Jurkat, Clone E6-1 (cell line): Measurements from ENCODE around the gene PRKACG. TPM values are rescaled to one million over a fixed set of nuclear protein-coding genes. Genes with fewer than 3 reads are reported as not detected.
"Not testable (repeated sequence)": the region's sequence is repeated elsewhere in the genome, so short reads cannot be mapped to it uniquely, and the experiment has no call there.

ENCODE experiments used
- DNase-seq: peaks from one replicate; pipeline ENCODE4 v3.0.0-alpha.2; 2011; ENCODE audit warnings: low read depth, low spot score
- H3K4me3 ChIP-seq: 2 replicates; pipeline ENCODE4 v1.5.1; 2011; ENCODE audit warnings: mild to moderate bottlenecking, low read length, control low read depth, moderate library complexity
- polyA plus RNA-seq: library from polyadenylated mRNA; unstranded; fragments of >200 nt; gene quantifications from one replicate; pipeline ENCODE4 v1.2.1, GENCODE V29; 2012; ENCODE audit warnings: missing spikeins; ENCODE audit not compliant: insufficient read length, insufficient read depth

PRKACG gene
- not detected for polyA plus RNA-seq

DNA sequence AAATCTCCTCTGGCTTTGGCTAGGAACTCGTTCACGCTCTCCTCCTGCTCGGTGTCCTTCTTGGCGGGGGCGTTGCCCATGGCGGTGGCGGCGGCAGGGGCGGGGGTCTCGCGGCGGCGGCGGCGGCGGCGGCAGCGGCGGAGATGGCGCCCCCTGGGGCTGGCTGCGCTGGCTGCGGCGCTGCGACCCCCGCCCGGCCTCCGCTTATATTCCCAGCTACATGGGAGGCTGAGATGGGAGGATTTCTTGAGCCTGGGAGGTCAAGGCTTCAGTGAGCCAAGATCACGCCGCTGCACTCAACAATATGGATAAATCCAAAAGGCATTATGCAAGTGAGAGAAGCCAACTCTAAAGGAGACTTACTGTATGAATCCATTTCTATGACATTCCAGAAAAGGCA lies at the start of gene PRKACG:
PRKACG (minus strand) TSS at position 101 of the 400 bp plus-strand sequence; CDS start at position 80, 21 bp downstream.
- no peak for DNase-seq
- H3K4me3 ChIP-seq = no peak within 1 kb of the TSS

DNA sequence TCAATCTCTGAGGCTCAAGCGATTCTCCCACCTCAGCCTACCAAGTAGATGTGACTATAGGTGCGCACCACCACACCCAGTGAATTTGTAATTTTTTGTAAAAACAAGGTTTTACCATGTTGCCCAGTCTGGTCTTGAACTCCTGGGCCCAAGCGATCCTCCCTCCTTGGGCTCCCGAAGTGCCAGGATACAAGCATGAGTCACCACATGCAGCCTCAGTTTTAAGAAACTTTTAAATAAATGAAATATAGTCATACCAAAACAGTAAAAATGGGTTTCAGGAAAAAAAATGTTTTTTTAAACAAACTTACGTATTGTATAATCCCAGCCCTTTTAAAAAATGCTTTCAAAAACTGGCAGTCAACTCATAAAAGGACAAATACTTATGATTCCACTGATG lies 48.3 kb upstream of the PRKACG start:
- DNase-seq = no peak
- H3K4me3 ChIP-seq = no peak overlapping the region

GRCh38 chr9:69060766-69061165 lies 46.9 kb upstream of the PRKACG start:
- H3K4me3 ChIP-seq = no peak overlapping the region
- no peak for DNase-seq

- DNase-seq = no peak
- H3K4me3 ChIP-seq = no peak overlapping the region
These were observed 44.2 kb upstream of the PRKACG start for GRCh38 chr9:69058101-69058500.

DNA sequence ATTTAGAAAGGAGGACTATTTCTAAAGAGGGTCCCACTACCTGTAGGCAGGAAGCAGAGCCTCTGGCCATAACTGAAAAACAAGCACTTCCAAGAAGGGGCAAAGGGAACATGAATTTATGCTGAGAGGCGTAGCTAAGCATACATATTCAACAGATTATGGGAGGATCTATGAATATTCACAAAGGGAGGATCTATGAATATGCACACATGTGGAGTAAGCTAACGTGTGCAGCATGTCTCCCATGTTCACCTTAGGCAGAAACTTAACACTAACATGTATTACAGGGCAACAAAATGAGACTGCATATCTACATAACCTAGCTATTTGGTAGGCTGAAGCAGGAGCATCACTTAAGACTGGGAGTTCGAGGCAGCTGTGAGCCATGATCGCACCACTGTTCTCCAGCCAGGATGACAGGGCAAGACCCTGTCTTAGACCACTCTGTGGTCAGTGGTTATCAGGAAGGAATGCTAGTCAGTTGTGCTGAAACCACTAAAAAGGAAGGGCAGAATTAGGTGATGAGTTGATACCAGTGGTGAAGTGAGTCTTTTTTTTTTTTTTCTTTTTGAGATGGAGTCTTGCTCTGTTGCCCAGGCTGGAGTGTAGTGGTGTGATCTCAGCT lies 42.4 kb upstream of the PRKACG start:
- DNase-seq = no peak
- H3K4me3 ChIP-seq = no peak overlapping the region

DNA sequence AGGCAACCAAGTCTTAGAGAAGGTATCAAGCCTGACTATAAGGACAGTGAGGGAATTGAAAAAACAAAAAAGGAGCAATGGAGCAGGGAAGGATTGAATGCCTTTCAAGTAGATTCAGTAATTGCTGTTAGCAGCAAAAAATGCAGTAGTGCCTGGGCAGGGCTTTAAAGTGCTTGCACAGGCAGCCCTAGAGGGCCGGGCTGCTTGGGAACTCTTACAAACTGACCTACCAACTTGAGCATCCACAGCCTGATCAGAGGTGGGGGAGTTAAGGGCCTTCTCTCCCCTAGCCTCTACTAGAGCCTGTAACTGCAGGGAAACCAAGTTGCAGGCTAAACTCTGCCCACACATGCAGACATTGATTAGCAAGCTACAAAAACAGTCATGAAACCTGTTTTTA lies 41.1 kb upstream of the PRKACG start:
- DNase-seq = no peak
- H3K4me3 ChIP-seq = no peak overlapping the region

DNA sequence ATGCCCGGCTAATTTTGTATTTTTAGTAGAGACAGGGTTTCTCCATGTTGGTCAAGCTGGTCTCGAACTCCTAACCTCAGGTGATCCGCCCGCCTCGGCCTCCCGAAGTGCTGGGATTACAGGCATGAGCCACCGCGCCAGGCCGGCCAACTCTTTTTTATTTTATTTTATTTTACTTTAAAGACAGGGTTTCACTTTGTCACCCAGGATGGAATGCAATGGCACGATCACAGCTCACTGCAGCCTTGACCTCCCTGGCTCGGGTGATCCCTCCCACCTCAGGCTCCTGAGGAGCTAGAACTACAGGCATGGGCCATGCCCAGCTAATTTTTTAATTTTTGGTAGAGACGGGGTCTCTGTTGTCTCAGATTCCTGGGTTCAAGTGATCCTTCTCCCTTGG lies 37.0 kb upstream of the PRKACG start:
- H3K4me3 ChIP-seq, DNase-seq: not testable (repeated sequence)

GRCh38 chr9:69049094-69049493 lies 35.2 kb upstream of the PRKACG start:
- H3K4me3 ChIP-seq = no peak overlapping the region

GRCh38 chr9:69047371-69047770 lies 33.5 kb upstream of the PRKACG start:
- DNase-seq = peak; percentile 51
- no peak overlapping the region for H3K4me3 ChIP-seq

More at GRCh38 chr9:69049094-69049493, 35.2 kb upstream of the PRKACG start:
- DNase-seq = no peak

GRCh38 chr9:69046723-69047122 lies 32.8 kb upstream of the PRKACG start:
- H3K4me3 ChIP-seq = no peak overlapping the region
- DNase-seq = no peak

GRCh38 chr9:69045821-69046220 lies 31.9 kb upstream of the PRKACG start:
- no peak overlapping the region for H3K4me3 ChIP-seq
- DNase-seq = no peak

DNA sequence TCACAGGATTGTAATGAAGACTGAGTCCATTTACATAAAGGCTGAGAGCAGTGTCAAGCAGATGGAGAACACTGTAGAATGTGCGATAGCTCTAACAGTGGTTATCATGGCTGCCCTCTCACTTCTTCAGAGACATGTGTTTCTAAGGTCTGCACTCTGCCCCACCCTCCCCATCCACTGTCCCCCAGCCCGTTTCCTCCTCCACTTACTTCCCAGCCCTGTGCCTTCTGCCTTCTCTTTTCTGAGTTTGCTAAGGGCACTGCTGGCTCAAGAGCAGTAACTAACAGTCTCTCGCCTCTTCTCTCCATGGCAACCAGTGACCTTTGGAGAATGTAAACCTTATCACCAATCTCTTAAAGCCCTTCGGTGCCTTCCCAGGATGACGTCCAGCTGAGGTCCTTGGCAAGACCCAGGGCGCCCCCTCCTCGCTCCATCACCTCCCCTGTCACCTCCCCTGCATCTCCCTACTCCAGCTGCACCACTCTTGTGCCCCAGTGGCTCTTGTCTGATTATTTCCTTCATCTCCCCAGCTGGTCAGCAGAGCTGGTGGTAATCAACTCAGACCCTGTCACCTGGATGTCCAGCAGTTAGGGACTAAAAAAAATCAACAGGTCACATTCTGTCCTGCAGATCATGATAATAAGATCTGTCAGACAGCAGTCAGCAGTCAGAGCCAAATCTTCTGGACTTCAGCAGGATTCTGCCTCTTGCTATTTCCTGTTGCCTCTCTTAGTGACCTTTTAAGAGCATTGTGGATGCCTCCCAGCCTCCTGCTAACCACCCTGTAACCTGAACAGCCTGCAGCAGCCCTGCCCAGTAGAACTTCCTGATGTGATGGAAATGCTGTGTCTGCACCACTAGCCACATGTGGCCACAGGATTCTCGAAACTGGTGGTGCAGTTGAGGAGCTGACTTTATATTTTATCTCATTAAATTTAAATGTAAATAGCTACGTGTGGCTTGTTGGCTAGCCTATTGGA lies 30.6 kb upstream of the PRKACG start:
- DNase-seq = no peak

DNA sequence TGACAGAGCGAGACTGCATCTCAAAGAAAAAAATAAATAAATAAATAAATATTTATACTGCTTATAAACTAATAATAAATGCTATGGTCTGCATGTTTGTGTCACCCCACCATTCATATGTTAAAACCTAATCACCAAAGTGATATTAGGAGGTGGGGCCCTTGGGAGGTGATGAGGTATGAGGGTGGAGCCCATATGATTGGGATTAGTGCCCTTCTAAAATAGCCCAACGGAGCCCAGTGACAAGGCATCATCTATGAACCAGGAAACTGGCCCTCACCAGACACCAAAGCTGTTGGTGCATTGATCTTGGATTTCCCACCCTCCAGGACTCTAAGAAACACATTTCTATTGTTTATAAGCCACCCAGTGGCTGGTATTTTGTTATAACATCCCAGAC lies 26.7 kb upstream of the PRKACG start:
- H3K4me3 ChIP-seq = no peak overlapping the region
- DNase-seq = no peak

More for the DNA sequence above, 30.6 kb upstream of the PRKACG start:
- no peak overlapping the region for H3K4me3 ChIP-seq

DNA sequence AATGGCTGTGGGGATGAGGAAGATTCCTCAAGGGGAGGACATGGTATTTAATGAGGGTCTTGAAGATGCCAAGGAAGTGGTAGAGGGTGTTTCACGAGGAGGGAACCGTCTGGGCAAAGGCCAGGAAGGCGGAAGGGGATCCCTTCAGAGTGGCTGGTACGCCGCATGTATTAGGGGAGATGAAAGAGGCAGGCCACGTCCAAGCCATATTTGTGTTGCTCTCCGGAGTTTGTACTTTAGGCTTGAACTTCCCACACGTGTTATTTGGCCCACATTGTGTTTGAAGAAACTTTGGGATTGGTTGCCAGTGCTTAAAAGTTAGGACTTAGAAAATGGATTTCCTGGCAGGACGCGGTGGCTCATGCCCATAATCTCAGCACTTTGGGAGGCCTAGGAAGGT lies 22.9 kb upstream of the PRKACG start:
- H3K4me3 ChIP-seq = peak overlapping the region; percentile 87

DNA sequence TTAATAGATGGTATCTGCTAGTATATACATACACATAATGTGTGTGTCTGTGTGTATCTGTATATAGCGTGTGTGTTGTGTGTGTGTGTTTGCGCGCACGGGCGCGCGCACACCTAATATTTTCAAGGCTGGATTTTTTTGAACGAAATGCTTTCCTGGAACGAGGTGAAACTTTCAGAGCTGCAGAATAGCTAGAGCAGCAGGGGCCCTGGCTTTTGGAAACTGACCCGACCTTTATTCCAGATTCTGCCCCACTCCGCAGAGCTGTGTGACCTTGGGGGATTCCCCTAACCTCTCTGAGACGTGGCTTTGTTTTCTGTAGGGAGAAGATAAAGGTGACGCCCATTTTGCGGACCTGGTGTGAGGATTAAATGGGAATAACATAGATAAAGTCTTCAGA lies 22.4 kb upstream of the PRKACG start:
- DNase-seq = no peak
- H3K4me3 ChIP-seq = peak overlapping the region; percentile 87

More for the DNA sequence above, 22.9 kb upstream of the PRKACG start:
- DNase-seq = no peak

DNA sequence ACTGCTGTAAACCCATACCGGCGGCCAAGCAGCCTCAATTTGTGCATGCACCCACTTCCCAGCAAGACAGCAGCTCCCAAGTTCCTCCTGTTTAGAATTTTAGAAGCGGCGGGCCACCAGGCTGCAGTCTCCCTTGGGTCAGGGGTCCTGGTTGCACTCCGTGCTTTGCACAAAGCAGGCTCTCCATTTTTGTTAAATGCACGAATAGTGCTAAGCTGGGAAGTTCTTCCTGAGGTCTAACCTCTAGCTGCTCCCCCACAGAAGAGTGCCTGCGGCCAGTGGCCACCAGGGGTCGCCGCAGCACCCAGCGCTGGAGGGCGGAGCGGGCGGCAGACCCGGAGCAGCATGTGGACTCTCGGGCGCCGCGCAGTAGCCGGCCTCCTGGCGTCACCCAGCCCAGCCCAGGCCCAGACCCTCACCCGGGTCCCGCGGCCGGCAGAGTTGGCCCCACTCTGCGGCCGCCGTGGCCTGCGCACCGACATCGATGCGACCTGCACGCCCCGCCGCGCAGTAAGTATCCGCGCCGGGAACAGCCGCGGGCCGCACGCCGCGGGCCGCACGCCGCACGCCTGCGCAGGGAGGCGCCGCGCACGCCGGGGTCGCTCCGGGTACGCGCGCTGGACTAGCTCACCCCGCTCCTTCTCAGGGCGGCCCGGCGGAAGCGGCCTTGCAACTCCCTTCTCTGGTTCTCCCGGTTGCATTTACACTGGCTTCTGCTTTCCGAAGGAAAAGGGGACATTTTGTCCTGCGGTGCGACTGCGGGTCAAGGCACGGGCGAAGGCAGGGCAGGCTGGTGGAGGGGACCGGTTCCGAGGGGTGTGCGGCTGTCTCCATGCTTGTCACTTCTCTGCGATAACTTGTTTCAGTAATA lies 21.8 kb upstream of the PRKACG start, which contains the start of gene FXN:
FXN (plus strand) TSS at position 315 of the 871 bp plus-strand sequence; CDS start at position 346, 31 bp downstream.
- peak; percentile 69 for DNase-seq
- H3K4me3 ChIP-seq = peak within 1 kb of the TSS; percentile 87

DNA sequence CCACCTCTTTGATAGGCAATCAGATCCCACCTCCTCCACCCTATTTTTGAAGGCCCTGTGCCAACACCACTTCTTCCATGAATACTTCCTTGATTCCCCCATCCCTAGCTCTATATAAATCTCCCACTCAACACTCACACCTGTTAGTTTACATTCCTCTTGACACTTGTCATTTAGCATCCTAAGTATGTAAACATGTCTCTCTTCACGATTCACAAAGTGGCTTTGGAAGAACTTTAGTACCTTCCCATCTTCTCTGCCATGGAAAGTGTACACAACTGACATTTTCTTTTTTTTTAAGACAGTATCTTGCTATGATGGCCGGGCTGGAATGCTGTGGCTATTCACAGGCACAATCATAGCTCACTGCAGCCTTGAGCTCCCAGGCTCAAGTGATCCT lies 20.2 kb upstream of the PRKACG start:
- no peak overlapping the region for H3K4me3 ChIP-seq
- no peak for DNase-seq

GRCh38 chr9:69030851-69031645 lies 17.1 kb upstream of the PRKACG start:
- no peak overlapping the region for H3K4me3 ChIP-seq
- DNase-seq = no peak
